ENCODE results near the gene EPN2.

GRCh38 chr17:19328441-19329061 lies 91.4 kb downstream of the EPN2 start:
- TF ChIP-seq EZH2 (IDR thresholded peaks at IDR 0.05; ENCODE audit: low read length), result no peak
- TF ChIP-seq CTCF (optimal IDR thresholded peaks at IDR 0.05 in 1 of 3, IDR thresholded peaks at IDR 0.05 in 1 of 3, conservative IDR thresholded peaks at IDR 0.05 in 1 of 3; ENCODE audit: extremely low read depth in 1 of 3, insufficient read depth in 2 of 3, low read length in 3 of 3), result no peak

All from keratinocyte (primary cell).